HL-60 (cell line): ENCODE data around the gene CA6.
"Not testable (repeated sequence)": the region's sequence is repeated elsewhere in the genome, so short reads cannot be mapped to it uniquely, and the experiment has no call there.

Source experiments
- DNase-seq, 2 experiments: peaks; one replicate each; pipeline ENCODE4 v3.0.0-alpha.2; 2010 to 2020; ENCODE audit warnings: low read depth in 1 of 2, low spot score in 1 of 2
- H3K27ac ChIP-seq: fragments of 250-450 bp; sonication (Bioruptor Pico); replicated peaks from 2 replicates; pipeline ENCODE4 v1.5.1; 2020; ENCODE audit warnings: mild to moderate bottlenecking, moderate library complexity
- H3K27me3 ChIP-seq: fragments of 250-450 bp; sonication (Bioruptor Pico); 2 replicates; pipeline ENCODE4 v1.5.1; 2021; ENCODE audit warnings: mild to moderate bottlenecking, moderate library complexity; ENCODE audit not compliant: insufficient read depth, poor library complexity, severe bottlenecking
- H3K4me3 ChIP-seq: replicated peaks from 2 replicates; pipeline ENCODE4 v1.5.1; 2011; ENCODE audit warnings: mild to moderate bottlenecking, control low read depth, low read length; ENCODE audit not compliant: insufficient read depth
- CTCF ChIP-seq: IDR thresholded peaks from one replicate; pipeline ENCODE4 v1.5.1; 2011; ENCODE audit warnings: low read length, control low read depth, inconsistent platforms; ENCODE audit not compliant: insufficient read depth
- GABPA ChIP-seq: IDR thresholded peaks from 2 replicates; pipeline ENCODE4 v1.6.1; 2012; ENCODE audit warnings: low read depth
- POLR2AphosphoS5 ChIP-seq: IDR thresholded peaks from 2 replicates; pipeline ENCODE4 v1.6.1; 2012; ENCODE audit warnings: low read depth
- REST ChIP-seq: IDR thresholded peaks from 2 replicates; pipeline ENCODE4 v1.6.1; 2012; ENCODE audit warnings: low read depth; ENCODE audit not compliant: insufficient replicate concordance
- SPI1 ChIP-seq: IDR thresholded peaks from 2 replicates; pipeline ENCODE4 v1.6.1; 2012; ENCODE audit warnings: low read depth, mild to moderate bottlenecking, borderline replicate concordance

The CA6 gene

GRCh38 chr1:8965121-8965820, 19.6 kb downstream of the CA6 start:
- DNase-seq, result no peak
- Histone ChIP-seq H3K27ac (no peak overlapping the region), H3K4me3 (no peak overlapping the region), H3K27me3 (no peaks in the 10 kb centered on the region)
- TF ChIP-seq REST (no peak), SPI1 (no peak), GABPA (no peak), CTCF (no peak), POLR2AphosphoS5 (no peak)

- H3K27ac ChIP-seq, result no peak overlapping the region
- TF ChIP-seq REST (no peak), SPI1 (no peak), CTCF (no peak), POLR2AphosphoS5 (no peak), GABPA (no peak)
- no peak for DNase-seq
- H3K27me3 ChIP-seq, result no peaks in the 10 kb centered on the region
- no peak overlapping the region for H3K4me3 ChIP-seq
These were observed 20.9 kb downstream of the CA6 start for GRCh38 chr1:8966606-8967005.

GRCh38 chr1:8968902-8969301, 23.2 kb downstream of the CA6 start:
- not testable (repeated sequence) for H3K27ac ChIP-seq, DNase-seq, H3K27me3 ChIP-seq, H3K4me3 ChIP-seq

- no peak overlapping the region for H3K4me3 ChIP-seq
- TF ChIP-seq REST (no peak), GABPA (no peak), POLR2AphosphoS5 (no peak), CTCF (no peak), SPI1 (no peak)
- no peak for DNase-seq
- no peaks in the 10 kb centered on the region for H3K27me3 ChIP-seq
- no peak overlapping the region for H3K27ac ChIP-seq
These were observed 24.3 kb downstream of the CA6 start for GRCh38 chr1:8969937-8970336.
